Measurements from ENCODE around the gene RRM2. TPM values are rescaled to one million over a fixed set of nuclear protein-coding genes. Genes with fewer than 3 reads are reported as not detected.
"Not testable (repeated sequence)": the region's sequence is repeated elsewhere in the genome, so short reads cannot be mapped to it uniquely, and the experiment has no call there.

Gene RRM2
- total and polyA plus RNA-seq, 2 donors (not counting 1 experiment from before 2014, with no cell fraction given): 6.1 to 36.3 TPM

GRCh38 chr2:10097352-10098148 is 25.0 kb upstream of the RRM2 start:
- no peak overlapping the region for H2AFZ ChIP-seq (ENCODE audit: low read length)
- no peaks in the 10 kb centered on the region for H3K4me1 ChIP-seq (ENCODE audit: control insufficient read depth, extremely low read depth, insufficient read depth, low read length)
- H3K27ac ChIP-seq (ENCODE audit: insufficient read depth, low read length): no peak overlapping the region
- no peak overlapping the region for H3K4me2 ChIP-seq (ENCODE audit: extremely low read depth, insufficient read depth, low read length)
- no peaks in the 10 kb centered on the region for H3K36me3 ChIP-seq (ENCODE audit: control insufficient read depth, insufficient read depth, low read length)
- H4K20me1 ChIP-seq (ENCODE audit: control insufficient read depth, extremely low read depth, insufficient read depth, low read length): no peaks in the 10 kb centered on the region
- H3K9me3 ChIP-seq (ENCODE audit: control insufficient read depth, insufficient read depth, low read depth, low read length): no peaks in the 10 kb centered on the region
- peak; percentile 51 to 59 for DNase-seq (ENCODE audit: low read depth in 2 of 2)
- no peak overlapping the region for H3K4me3 ChIP-seq (replicated peaks in 1 of 4; ENCODE audit: control extremely low read depth in 1 of 4, insufficient read depth in 1 of 4, low read depth in 3 of 4, low read length in 4 of 4)
- no peak overlapping the region for H3K9ac ChIP-seq (ENCODE audit: insufficient read depth, low read length)
- peaks cover 3% of the 10 kb centered on the region for H3K27me3 ChIP-seq (ENCODE audit: control insufficient read depth, insufficient read depth, low read length)
- no peaks in the 10 kb centered on the region for H3K79me2 ChIP-seq (ENCODE audit: control insufficient read depth, insufficient read depth, low read length)
- TF ChIP-seq EZH2 (IDR thresholded peaks at IDR 0.05; ENCODE audit: low read length, missing control alignments): no peak
- TF ChIP-seq, protein P1, sequence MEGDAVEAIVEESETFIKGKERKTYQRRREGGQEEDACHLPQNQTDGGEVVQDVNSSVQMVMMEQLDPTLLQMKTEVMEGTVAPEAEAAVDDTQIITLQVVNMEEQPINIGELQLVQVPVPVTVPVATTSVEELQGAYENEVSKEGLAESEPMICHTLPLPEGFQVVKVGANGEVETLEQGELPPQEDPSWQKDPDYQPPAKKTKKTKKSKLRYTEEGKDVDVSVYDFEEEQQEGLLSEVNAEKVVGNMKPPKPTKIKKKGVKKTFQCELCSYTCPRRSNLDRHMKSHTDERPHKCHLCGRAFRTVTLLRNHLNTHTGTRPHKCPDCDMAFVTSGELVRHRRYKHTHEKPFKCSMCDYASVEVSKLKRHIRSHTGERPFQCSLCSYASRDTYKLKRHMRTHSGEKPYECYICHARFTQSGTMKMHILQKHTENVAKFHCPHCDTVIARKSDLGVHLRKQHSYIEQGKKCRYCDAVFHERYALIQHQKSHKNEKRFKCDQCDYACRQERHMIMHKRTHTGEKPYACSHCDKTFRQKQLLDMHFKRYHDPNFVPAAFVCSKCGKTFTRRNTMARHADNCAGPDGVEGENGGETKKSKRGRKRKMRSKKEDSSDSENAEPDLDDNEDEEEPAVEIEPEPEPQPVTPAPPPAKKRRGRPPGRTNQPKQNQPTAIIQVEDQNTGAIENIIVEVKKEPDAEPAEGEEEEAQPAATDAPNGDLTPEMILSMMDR (conservative IDR thresholded peaks at IDR 0.05 in 1 of 2, IDR thresholded peaks at IDR 0.05 in 1 of 2; ENCODE audit: low read depth in 1 of 2, low read length in 2 of 2): peak; percentile 95 to 96

DNA sequence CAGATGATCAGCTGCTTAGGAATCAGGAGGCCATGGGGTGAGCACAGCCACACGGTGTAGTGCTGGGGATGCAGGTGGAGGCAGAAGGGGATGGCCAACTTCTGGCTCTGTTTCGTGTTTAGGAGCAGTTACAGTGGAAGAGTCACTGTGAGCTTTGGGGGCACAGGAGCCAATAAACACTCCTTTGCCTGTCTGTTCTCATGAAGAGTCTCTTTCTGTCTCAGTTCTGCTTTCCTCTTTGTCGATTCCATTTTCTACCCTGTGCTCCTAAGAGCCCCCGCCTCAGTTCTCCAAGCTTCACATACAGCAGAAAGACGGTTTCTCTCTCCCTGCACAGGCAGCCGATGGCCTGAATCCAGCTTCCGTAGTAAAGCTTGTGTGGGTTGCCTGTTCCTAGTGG is 21.0 kb upstream of the RRM2 start:
- H3K79me2 ChIP-seq (ENCODE audit: control insufficient read depth, insufficient read depth, low read length): no peaks in the 10 kb centered on the region
- H3K27me3 ChIP-seq (ENCODE audit: control insufficient read depth, insufficient read depth, low read length): no peaks in the 10 kb centered on the region
- H4K20me1 ChIP-seq (ENCODE audit: control insufficient read depth, extremely low read depth, insufficient read depth, low read length): no peaks in the 10 kb centered on the region
- TF ChIP-seq, protein P1 (conservative IDR thresholded peaks at IDR 0.05 in 1 of 2, IDR thresholded peaks at IDR 0.05 in 1 of 2; ENCODE audit: low read depth in 1 of 2, low read length in 2 of 2): no peak
- TF ChIP-seq EZH2 (IDR thresholded peaks at IDR 0.05; ENCODE audit: low read length, missing control alignments): no peak
- no peak overlapping the region for H3K9ac ChIP-seq (ENCODE audit: insufficient read depth, low read length)
- no peak overlapping the region for H2AFZ ChIP-seq (ENCODE audit: low read length)
- no peak for DNase-seq (ENCODE audit: low read depth in 2 of 2)
- no peaks in the 10 kb centered on the region for H3K9me3 ChIP-seq (ENCODE audit: control insufficient read depth, insufficient read depth, low read depth, low read length)
- no peaks in the 10 kb centered on the region for H3K36me3 ChIP-seq (ENCODE audit: control insufficient read depth, insufficient read depth, low read length)
- no peak overlapping the region for H3K4me2 ChIP-seq (ENCODE audit: extremely low read depth, insufficient read depth, low read length)
- no peaks in the 10 kb centered on the region for H3K4me1 ChIP-seq (ENCODE audit: control insufficient read depth, extremely low read depth, insufficient read depth, low read length)
- no peak overlapping the region for H3K27ac ChIP-seq (ENCODE audit: insufficient read depth, low read length)
- no peak overlapping the region for H3K4me3 ChIP-seq (replicated peaks in 1 of 4; ENCODE audit: control extremely low read depth in 1 of 4, insufficient read depth in 1 of 4, low read depth in 3 of 4, low read length in 4 of 4)

- no peak overlapping the region for H3K4me3 ChIP-seq (replicated peaks in 1 of 4; ENCODE audit: control extremely low read depth in 1 of 4, insufficient read depth in 1 of 4, low read depth in 3 of 4, low read length in 4 of 4)
- no peaks in the 10 kb centered on the region for H4K20me1 ChIP-seq (ENCODE audit: control insufficient read depth, extremely low read depth, insufficient read depth, low read length)
- TF ChIP-seq, protein P1 (conservative IDR thresholded peaks at IDR 0.05 in 1 of 2, IDR thresholded peaks at IDR 0.05 in 1 of 2; ENCODE audit: low read depth in 1 of 2, low read length in 2 of 2): no peak
- no peak for TF ChIP-seq EZH2 (IDR thresholded peaks at IDR 0.05; ENCODE audit: low read length, missing control alignments)
- no peak overlapping the region for H3K9ac ChIP-seq (ENCODE audit: insufficient read depth, low read length)
- no peak overlapping the region for H3K4me2 ChIP-seq (ENCODE audit: extremely low read depth, insufficient read depth, low read length)
- no peaks in the 10 kb centered on the region for H3K4me1 ChIP-seq (ENCODE audit: control insufficient read depth, extremely low read depth, insufficient read depth, low read length)
- no peak overlapping the region for H3K27ac ChIP-seq (ENCODE audit: insufficient read depth, low read length)
- no peak overlapping the region for H2AFZ ChIP-seq (ENCODE audit: low read length)
- no peaks in the 10 kb centered on the region for H3K27me3 ChIP-seq (ENCODE audit: control insufficient read depth, insufficient read depth, low read length)
- H3K36me3 ChIP-seq (ENCODE audit: control insufficient read depth, insufficient read depth, low read length): no peaks in the 10 kb centered on the region
- H3K9me3 ChIP-seq (ENCODE audit: control insufficient read depth, insufficient read depth, low read depth, low read length): no peaks in the 10 kb centered on the region
- DNase-seq (ENCODE audit: low read depth in 2 of 2): no peak
- H3K79me2 ChIP-seq (ENCODE audit: control insufficient read depth, insufficient read depth, low read length): no peaks in the 10 kb centered on the region
Observed at GRCh38 chr2:10103179-10103578, 19.4 kb upstream of the RRM2 start.

DNA sequence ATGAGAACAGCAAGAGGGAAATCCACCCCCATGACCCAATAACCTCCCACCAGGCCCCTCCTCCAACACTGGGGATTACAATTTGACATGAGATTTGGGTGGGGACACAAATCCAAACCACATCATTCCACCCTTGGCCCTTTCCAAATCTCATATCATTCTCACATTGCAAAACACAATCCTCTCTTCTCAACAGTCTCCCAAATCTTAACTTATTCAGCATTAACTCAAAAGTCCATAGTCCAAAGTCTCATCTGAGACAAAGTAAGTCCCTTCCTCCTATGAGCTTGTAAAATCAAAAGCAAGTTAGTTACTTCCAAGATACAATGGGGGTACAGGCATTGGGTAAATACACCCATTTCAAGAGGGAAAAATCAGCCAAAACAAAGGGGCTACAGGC is 17.6 kb upstream of the RRM2 start:
- not testable (repeated sequence) for H4K20me1 ChIP-seq (ENCODE audit: control insufficient read depth, extremely low read depth, insufficient read depth, low read length); H3K27me3 ChIP-seq (ENCODE audit: control insufficient read depth, insufficient read depth, low read length); H3K9me3 ChIP-seq (ENCODE audit: control insufficient read depth, insufficient read depth, low read depth, low read length); H3K4me2 ChIP-seq (ENCODE audit: extremely low read depth, insufficient read depth, low read length); H3K4me1 ChIP-seq (ENCODE audit: control insufficient read depth, extremely low read depth, insufficient read depth, low read length); DNase-seq (ENCODE audit: low read depth in 2 of 2); H3K27ac ChIP-seq (ENCODE audit: insufficient read depth, low read length); H3K79me2 ChIP-seq (ENCODE audit: control insufficient read depth, insufficient read depth, low read length); H2AFZ ChIP-seq (ENCODE audit: low read length); H3K9ac ChIP-seq (ENCODE audit: insufficient read depth, low read length); H3K4me3 ChIP-seq (replicated peaks in 1 of 4; ENCODE audit: control extremely low read depth in 1 of 4, insufficient read depth in 1 of 4, low read depth in 3 of 4, low read length in 4 of 4); H3K36me3 ChIP-seq (ENCODE audit: control insufficient read depth, insufficient read depth, low read length)
